K562 (cell line): Measurements from ENCODE around the gene WDR93. TPM values are rescaled to one million over a fixed set of nuclear protein-coding genes. Genes with fewer than 3 reads are reported as not detected.

Source experiments
- ATAC-seq: fragments of 200-7000 bp; cut with Tn5 transposase; 3 replicates; pipeline ENCODE4 v1.9.1; 2020; ENCODE audit warnings: moderate library complexity
- BruUV-seq: library from RNA; stranded (reverse); fragments of 400-500 nt; replicated peaks from 2 replicates; lab custom pipeline; 2021; lab: Mats Ljungman, UMichigan
- CTCF ChIA-PET: fragments of 300-600 bp; formaldehyde crosslinking; extraction: SDS; loops from one replicate; lab custom pipeline; 2021; ENCODE audit warnings: low intra/inter-chr PET ratio; lab: Yijun Ruan, JAX
- POLR2A ChIA-PET: fragments of 300-600, 350-650 bp; sonication (Branson Sonifier 250); formaldehyde crosslinking; extraction: SDS; loops from one replicate; lab custom pipeline; 2021; ENCODE audit warnings: antibody characterized with exemption, inconsistent platforms; lab: Yijun Ruan, JAX
- DNase-seq, 4 experiments: peaks; one replicate each; pipeline versions ENCODE4 v3.0.0 to v3.0.0-alpha.2; 2011 to 2018; ENCODE audit warnings: low spot score in 3 of 4, mixed read lengths in 3 of 4; ENCODE audit errors: extremely low read depth in 1 of 4
- FAIRE-seq: peaks from 2 replicates; lab custom pipeline; 2011; peaks lifted over from hg19 to GRCh38; lab: Jason Lieb, UNC
- H2AFZ ChIP-seq: 2 replicates; pipeline ENCODE4 v1.6.0; 2011; ENCODE audit warnings: low read depth, low read length, control low read depth, inconsistent platforms
- H3K27ac ChIP-seq: fragments of 200-600 bp; 3 replicates; pipeline ENCODE4 v1.8.0; 2011; ENCODE audit warnings: low read depth, mild to moderate bottlenecking, control low read depth, inconsistent platforms, low read length, moderate library complexity, mixed read lengths; ENCODE audit errors: extremely low read depth
- H3K27me3 ChIP-seq, 2 experiments: fragments of 300-600 bp in 1 of 2; 2 replicates in 1 of 2; 3 replicates in 1 of 2; pipeline versions ENCODE4 v1.6.0 to v1.8.0; 2011; ENCODE audit warnings: inconsistent platforms in 2 of 2, low read length in 2 of 2, mild to moderate bottlenecking in 1 of 2, mixed read lengths in 1 of 2, moderate library complexity in 1 of 2; ENCODE audit not compliant: control insufficient read depth in 2 of 2, insufficient read depth in 2 of 2
- H3K36me3 ChIP-seq: fragments of 300-600 bp; 3 replicates; pipeline ENCODE4 v1.8.0; 2011; ENCODE audit warnings: mild to moderate bottlenecking, low read length, inconsistent platforms; ENCODE audit not compliant: control insufficient read depth, insufficient read depth
- H3K4me1 ChIP-seq, 2 experiments: fragments of 200-600 bp in 1 of 2; replicated peaks in 1 of 2; 2 replicates in 1 of 2; 3 replicates in 1 of 2; pipeline versions ENCODE4 v1.5.1 to v1.8.0; 2011; ENCODE audit warnings: inconsistent platforms in 2 of 2, low read length in 2 of 2, mild to moderate bottlenecking in 1 of 2, mixed read lengths in 1 of 2, moderate library complexity in 1 of 2; ENCODE audit not compliant: control insufficient read depth in 2 of 2, insufficient read depth in 2 of 2
- H3K4me2 ChIP-seq: 2 replicates; pipeline ENCODE4 v1.6.1; 2011; ENCODE audit warnings: low read length, control low read depth, inconsistent platforms, mixed read lengths; ENCODE audit not compliant: insufficient read depth
- H3K4me3 ChIP-seq: fragments of 200-600 bp; sonication (generic), shearing (Covaris generic); 2 replicates; pipeline ENCODE4 v1.5.1; 2016; ENCODE audit warnings: control low read depth, inconsistent platforms
- H3K79me2 ChIP-seq: fragments of 200-600 bp; 3 replicates; pipeline ENCODE4 v1.8.0; 2011; ENCODE audit warnings: low read length, inconsistent platforms; ENCODE audit not compliant: control insufficient read depth, insufficient read depth
- H3K9ac ChIP-seq, 2 experiments: 2 replicates each; pipeline versions ENCODE4 v1.6.0 to v1.6.1; 2011; ENCODE audit warnings: low read depth in 2 of 2, low read length in 2 of 2, control low read depth in 1 of 2, inconsistent platforms in 1 of 2, mild to moderate bottlenecking in 1 of 2, mixed read lengths in 1 of 2; ENCODE audit not compliant: insufficient read depth in 1 of 2
- H3K9me1 ChIP-seq: one replicate; pipeline ENCODE4 v1.6.0; 2011; ENCODE audit warnings: inconsistent platforms, mild to moderate bottlenecking, low read length, moderate library complexity; ENCODE audit not compliant: control insufficient read depth, insufficient read depth
- H3K9me3 ChIP-seq: replicated peaks from 2 replicates; pipeline ENCODE4 v1.5.1; 2011; ENCODE audit warnings: low read depth, low read length, inconsistent platforms; ENCODE audit not compliant: control insufficient read depth, insufficient read depth
- H4K20me1 ChIP-seq: replicated peaks from 2 replicates; pipeline ENCODE4 v1.6.1; 2011; ENCODE audit warnings: low read length, inconsistent platforms, mixed read lengths; ENCODE audit not compliant: control insufficient read depth, insufficient read depth
- CEBPB ChIP-seq: fragments of 450-650 bp; IDR thresholded peaks from 2 replicates; pipeline ENCODE4 v1.6.1; 2016; ENCODE audit warnings: missing genetic modification characterization, missing compliant biosample characterization
- CEBPG ChIP-seq, 3 experiments: fragments of 200-800 bp in 1 of 3; sonication (Bioruptor generic) in 1 of 3; sonication (generic) in 1 of 3; formaldehyde crosslinking in 1 of 3; IDR thresholded peaks in 2 of 3; conservative IDR thresholded peaks in 1 of 3; 2 replicates each; pipeline versions ENCODE4 v1.6.1 to v1.8.0; 2016 to 2022; ENCODE audit warnings: missing compliant biosample characterization in 2 of 3, missing genetic modification characterization in 2 of 3, mild to moderate bottlenecking in 1 of 3, missing genetic modification reagents in 1 of 3
- WGBS: fragments of 100-300 bp; shearing (Covaris generic); methylation state at CpG from one replicate; pipeline ENCODE4 v1.1.6; 2016; ENCODE audit warnings: low coverage, mixed read lengths; ENCODE audit not compliant: insufficient coverage; ENCODE audit errors: missing lambda C conversion rate; 5-methylcytosine and 5-hydroxymethylcytosine counted together
- in situ Hi-C: fragments of 300-500 bp; cut with MboI; formaldehyde crosslinking; loops from 4 replicates; pipeline ENCODE4 v1.15.0; 2018; ENCODE audit warnings: inconsistent platforms, mixed read lengths
- intact Hi-C: fragments of 100-400 bp; cut with micrococcal nuclease; formaldehyde crosslinking; loops from 2 replicates; pipeline ENCODE4 v1.14.2; 2022
- polyA plus RNA-seq, 8 experiments: library from polyadenylated mRNA; depleted of rRNA in 4 of 8; stranded (reverse) in 5 of 8; unstranded in 3 of 8; fragments of >200 nt; fragmentation: Nextera tagmentation in 2 of 8; fragmentation: Illumina TruSeq in 1 of 8; extraction: Ambion mirVana in 2 of 8; extraction: Trizol in 1 of 8; gene quantifications; 2 replicates each; pipeline versions ENCODE4 v1.2.1 to v1.2.3, GENCODE V29; 2011 to 2014; ENCODE audit warnings: inconsistent platforms in 1 of 8, missing spikeins in 1 of 8
- total RNA-seq, 7 experiments: library from RNA; depleted of rRNA in 6 of 7; stranded (reverse); fragments of >200 nt in 6 of 7; fragmentation: Illumina TruSeq in 2 of 7; extraction: Trizol in 2 of 7; gene quantifications; 2 replicates each; pipeline versions ENCODE4 v1.2.1 to v1.2.3, GENCODE V29; 2011 to 2021; ENCODE audit warnings: low replicate concordance in 1 of 7
- TF ChIP-seq, protein P1 (sequence below): sonication (generic); formaldehyde crosslinking; IDR thresholded peaks from 2 replicates; pipeline ENCODE4 v1.8.0; 2022; ENCODE audit warnings: mild to moderate bottlenecking, low read depth, missing genetic modification reagents

The WDR93 gene
- total and polyA plus RNA-seq, 9 of the 15 experiments (the other 6 are each of a cell fraction or from before 2014, with no cell fraction given), result not detected

GRCh38 chr15:89747708-89748682 lies 57.4 kb downstream of the WDR93 start:
- no peaks in the 10 kb centered on the region for H3K9me1 ChIP-seq
- no peak overlapping the region for H2AFZ ChIP-seq
- POLR2A ChIA-PET, result interaction anchor here (0.6 to 1.1 kb wide), 2 partner anchors 18 to 99 kb away, joined by 3 to 4 read pairs; no protein-coding TSS in a partner anchor
- no peak for ATAC-seq
- no peak overlapping the region for H3K27ac ChIP-seq
- TF ChIP-seq CEBPB (tag), result peak; percentile 50
- TF ChIP-seq CEBPG (CRISPR knock-in tag; IDR thresholded peaks at IDR 0.05), result no peak
- TF ChIP-seq CEBPG (tag; conservative IDR thresholded peaks at IDR 0.05 in 1 of 2, IDR thresholded peaks at IDR 0.05 in 1 of 2), result 0 out of 4 replicates have a peak, but pooled peaks of 1 of the 2 experiments have one; percentile 22
- TF ChIP-seq, protein P1, sequence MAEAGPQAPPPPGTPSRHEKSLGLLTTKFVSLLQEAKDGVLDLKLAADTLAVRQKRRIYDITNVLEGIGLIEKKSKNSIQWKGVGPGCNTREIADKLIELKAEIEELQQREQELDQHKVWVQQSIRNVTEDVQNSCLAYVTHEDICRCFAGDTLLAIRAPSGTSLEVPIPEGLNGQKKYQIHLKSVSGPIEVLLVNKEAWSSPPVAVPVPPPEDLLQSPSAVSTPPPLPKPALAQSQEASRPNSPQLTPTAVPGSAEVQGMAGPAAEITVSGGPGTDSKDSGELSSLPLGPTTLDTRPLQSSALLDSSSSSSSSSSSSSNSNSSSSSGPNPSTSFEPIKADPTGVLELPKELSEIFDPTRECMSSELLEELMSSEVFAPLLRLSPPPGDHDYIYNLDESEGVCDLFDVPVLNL (CRISPR knock-in tag), result no peak
- BruUV-seq, result no TSS peak
- no peaks in the 10 kb centered on the region for H3K36me3 ChIP-seq
- no peaks in the 10 kb centered on the region for H3K9me3 ChIP-seq
- H3K9ac ChIP-seq, result 0 out of 4 replicates have a peak overlapping the region, but pooled peaks of 1 of the 2 experiments have one; percentile 18
- H3K4me3 ChIP-seq, result no peak overlapping the region
- CTCF ChIA-PET, result no interaction called here
- WGBS, result 34% methylated on average over 28 of the region's 28 CpGs
- in situ Hi-C loops (no loop called here), intact Hi-C loops (loop anchor here (10.0 kb wide), 1 partner anchor 537 kb away; no protein-coding TSS in a partner anchor)
- no peak for FAIRE-seq
- H3K4me1 ChIP-seq, result peaks cover 0 to 35% of the 10 kb centered on the region in 2 experiments; a peak in 3 of 5 replicates
- no peaks in the 10 kb centered on the region for H3K79me2 ChIP-seq
- H4K20me1 ChIP-seq, result no peaks in the 10 kb centered on the region
- no peak overlapping the region for H3K4me2 ChIP-seq
- H3K27me3 ChIP-seq, result peaks cover 7 to 45% of the 10 kb centered on the region in 2 experiments; a peak in 4 of 5 replicates
- DNase-seq, result no peak
